ENCODE results near the gene PDCD6IP.
"Not testable (repeated sequence)": the region's sequence is repeated elsewhere in the genome, so short reads cannot be mapped to it uniquely, and the experiment has no call there.

The PDCD6IP gene

DNA sequence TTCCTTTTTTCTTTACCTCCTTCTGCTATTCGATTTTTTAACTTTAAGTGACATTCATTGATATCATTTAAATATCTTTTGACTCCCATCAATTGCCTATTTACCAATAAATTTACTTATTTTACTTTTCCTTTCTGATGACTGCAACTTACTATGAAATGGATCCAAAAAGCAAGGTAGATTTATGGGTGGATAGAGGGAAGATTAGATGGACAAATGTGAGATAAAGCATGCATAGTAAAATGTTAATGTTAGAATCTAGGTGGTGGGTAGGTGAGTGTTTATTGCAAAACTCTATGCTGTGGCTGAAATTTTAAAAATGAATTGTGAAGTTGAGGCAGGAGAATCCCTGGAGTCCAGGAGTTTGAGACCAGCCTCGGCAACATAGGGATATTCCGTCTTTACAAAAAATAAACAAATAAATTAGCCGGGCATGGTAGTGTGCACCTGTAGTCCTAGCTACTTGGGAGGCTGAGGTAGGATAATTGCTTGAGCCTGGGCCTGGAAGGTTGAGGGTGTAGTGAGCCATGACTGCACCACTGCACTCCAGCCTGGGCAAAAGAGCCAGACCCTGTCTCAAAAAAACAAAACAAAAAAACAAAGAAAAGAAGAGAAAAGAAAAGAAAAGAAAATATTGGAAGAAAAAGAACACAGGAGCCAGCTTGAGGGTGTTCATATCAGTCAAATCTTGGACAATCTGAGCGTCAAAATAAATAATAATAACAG lies 6.1 kb upstream of the PDCD6IP start:
- DNase-seq (ENCODE audit: low read depth), result no peak

DNA sequence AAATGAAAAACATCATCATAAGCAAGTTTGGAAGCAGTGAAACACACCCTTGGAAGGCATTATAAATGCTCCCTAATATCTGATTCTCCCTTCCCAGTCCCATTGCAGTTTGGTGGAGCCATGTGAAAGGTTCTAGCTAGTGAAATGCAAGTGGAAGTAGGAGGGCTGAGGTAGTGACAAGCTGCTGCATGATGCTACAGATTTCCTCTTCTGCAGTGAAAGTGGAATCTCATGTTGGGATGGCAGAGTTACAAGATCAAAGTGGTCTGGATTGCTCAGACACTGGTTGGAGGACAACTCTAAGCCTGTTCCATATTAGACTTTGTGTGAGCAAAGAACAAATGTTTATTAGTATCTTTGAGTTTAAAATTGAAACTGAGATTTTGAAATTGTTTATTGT lies 3.3 kb upstream of the PDCD6IP start:
- no peak for DNase-seq (ENCODE audit: low read depth)

DNA sequence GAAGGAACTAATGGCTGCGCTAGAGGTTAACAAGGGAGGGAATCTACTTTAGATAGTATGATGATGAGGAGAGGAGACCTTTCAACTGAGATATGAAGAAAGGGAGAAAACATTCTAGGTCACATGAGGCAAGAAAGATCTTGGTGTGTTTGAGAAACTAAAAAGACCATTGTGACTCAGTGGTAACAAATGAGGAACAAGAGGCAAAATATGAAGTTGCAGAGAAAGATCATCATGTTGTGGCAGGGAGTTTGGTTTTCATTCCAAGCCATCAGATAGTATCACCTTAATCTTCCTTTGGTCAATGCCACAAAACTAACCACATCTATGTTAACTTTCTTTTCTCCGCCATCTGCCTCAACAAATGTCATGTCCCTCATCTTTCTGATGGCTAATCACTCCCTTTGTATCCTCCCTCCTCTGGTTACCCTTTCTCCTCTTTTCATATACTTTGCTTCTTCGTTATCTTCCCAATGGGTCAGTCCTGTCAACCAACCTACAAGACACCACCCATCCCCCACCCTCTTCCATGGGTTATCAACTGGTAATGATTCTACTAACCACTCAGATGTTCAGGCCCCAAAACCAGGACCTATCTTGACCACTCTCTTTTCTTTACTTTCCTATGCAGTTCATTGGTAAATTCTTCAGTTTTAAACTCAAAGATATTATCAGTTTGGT lies 2.4 kb upstream of the PDCD6IP start:
- DNase-seq (ENCODE audit: low read depth), result no peak

DNA sequence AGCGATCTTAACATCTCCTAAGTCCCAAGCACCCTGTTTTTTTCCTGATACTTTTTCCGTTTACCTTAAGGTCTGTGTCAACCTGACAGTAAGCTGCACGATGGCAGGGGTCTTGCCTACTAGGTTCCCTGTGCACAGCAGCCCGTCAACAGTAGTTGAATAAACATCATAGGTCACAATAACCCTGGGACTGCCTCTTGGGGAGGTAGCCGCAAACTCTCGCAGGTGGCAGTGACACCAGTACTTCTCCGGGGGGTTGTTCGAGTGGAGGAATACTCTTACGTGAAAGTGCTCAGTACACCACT lies 365 bp upstream of the PDCD6IP start:
- no peak for DNase-seq (ENCODE audit: low read depth)

DNA sequence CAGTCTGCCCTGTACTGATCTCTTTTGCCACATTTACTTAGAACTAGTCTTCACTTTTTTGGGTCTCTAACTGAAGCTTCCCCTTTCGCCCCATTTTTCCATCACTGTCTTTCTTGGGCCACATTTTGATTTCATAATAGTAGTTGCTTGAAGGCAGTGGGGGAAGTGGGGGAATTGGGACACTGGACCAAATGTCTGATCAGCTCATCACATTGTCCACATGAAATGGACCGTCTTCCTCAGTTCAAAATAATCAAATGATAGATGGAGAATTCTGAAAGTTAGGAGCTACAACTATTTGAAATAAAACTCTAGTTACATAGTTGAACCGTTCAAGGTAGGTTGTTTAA lies 747 bp downstream of the PDCD6IP start:
- no peak for DNase-seq (ENCODE audit: low read depth)

DNA sequence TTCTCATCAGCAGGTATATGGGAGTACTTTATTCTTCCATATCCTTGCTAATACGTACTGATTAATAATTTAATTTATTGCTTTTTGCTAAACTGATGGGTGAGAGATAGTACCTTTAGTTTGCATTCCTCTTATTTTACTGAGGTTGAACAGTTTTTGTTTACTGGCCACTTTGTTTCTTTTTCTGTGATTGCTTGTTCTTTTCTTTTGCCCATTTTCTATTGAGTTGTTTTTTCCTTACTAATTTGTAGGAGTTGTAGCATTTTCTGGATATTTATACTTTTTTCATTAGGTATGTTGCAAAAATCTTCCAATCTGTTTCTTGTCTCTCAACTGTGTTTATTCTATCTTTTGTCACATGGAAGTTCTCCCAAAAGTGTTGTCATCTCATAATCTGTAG lies 4.8 kb downstream of the PDCD6IP start:
- DNase-seq (ENCODE audit: low read depth), result no peak

DNA sequence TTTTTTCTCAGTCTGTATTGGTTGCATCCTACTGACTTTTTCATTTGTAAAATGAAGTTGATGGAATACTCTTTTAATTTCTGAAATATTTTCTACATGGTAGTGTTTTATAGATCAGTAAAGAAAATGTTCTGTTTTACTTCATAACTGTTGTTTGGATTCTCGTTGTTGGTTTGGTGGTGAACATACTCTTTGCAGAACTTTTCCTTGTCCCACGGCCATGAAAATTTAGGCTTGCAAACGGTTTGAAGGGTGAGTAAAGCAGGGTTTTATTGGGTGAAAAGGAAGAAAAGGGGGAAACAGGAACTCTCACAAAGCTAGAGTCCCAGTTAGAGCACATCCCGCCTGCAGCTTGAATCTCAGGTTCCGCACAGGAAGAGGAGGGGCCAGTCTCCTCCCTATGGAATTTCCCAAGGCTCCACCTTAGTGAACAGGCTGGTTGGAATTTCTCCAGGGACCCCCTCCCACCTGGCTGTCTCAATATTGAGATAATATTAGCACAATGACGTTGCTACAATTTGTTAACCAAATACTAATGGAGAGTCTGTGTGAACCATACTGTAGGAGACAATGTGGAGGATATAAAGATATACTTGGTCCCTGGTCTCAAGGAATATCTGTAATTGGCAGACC lies 5.6 kb downstream of the PDCD6IP start:
- DNase-seq (ENCODE audit: low read depth), result no peak

DNA sequence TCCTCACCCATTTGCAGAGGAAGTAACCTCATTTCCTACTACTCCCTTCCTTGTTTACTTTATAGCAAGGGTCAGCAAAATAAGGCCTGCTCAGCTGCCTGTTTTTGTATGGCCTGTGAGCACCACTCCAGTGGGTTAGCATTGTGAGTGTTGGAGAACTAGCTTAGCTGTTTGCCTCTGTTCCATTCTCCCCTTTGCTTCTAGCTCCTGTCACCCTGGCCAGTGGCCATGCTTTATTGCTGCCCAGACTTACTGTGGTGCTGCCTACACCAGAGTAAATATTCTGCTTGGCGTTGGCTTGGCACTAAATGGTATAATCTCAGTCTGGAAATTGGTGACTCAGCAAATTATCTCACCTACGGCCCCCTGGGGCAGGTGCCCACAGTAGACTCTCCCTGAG lies 8.8 kb downstream of the PDCD6IP start:
- DNase-seq (ENCODE audit: low read depth), result no peak

DNA sequence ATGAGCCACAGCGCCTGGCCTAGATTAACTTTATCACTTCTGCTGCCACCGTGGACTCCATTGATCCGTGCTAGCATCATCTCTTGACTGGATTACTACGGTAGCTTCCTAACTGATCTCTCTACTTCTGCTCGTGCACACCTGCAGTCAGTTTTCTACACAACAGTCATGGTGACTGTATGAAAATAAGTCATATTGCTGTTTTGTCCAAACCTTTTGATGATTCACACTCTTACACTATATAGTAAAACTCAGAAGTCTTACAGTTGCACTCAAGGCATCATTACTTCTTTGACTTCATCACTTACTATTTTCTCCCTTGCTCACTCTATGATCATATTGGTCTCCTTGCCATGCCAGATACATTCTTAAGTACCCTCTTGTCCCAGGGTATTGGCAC lies 10.1 kb downstream of the PDCD6IP start:
- DNase-seq (ENCODE audit: low read depth), result no peak

DNA sequence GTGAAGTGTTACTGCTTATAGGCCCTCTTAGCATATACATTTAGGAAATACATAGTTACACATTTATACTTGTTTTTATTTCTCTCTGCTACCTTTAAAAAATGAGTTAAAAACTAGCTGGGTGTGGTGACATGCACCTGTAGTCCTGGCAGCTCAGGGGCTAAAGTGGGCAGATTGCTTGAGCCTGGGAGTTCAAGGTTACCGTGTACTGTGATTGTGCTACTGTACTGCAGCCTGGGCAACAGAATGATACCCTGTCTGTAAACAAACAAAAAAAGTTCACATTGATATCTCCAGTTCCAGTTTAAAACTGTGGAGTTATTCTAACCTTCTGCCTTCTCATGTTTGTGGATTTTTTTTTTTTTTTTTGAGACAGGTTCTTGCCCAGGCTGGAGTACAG lies 12.1 kb downstream of the PDCD6IP start:
- no peak for DNase-seq (ENCODE audit: low read depth)

DNA sequence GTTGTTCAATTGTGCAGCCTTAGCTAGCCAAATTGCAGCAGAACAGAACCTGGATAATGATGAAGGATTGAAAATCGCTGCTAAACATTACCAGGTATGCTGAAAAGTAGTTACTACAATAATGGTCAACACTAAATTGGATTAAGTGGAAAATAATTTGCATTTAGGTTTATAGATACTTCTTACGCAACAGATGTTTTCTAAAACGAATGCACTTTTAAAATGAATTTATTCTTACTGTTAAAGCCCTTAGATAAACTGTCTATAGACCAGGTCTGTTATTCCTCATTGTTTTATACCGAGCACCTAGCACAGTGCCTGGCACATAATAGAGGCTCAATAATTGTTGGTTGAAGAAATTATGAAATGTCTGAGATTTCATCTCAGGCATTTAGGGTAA lies 23.6 kb downstream of the PDCD6IP start:
- no peak for DNase-seq (ENCODE audit: low read depth)

DNA sequence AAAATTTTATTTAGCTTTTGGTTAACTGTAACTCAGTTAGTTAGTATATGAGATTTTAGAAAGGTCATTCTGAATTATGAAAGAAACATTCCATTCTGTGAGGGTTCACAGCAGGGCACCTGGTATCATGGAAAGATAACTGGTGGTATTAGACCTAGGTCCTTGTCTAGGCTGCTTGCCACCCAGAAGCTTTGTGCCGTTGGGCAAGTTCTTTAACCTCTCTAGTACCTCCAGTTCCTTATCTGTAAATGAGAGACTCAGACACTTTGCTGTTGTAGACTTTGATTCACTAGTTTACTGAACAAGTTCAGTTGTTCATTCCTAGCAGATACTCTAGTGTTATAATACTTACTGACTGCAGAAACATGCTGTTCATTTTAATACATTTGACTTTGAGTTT lies 25.4 kb downstream of the PDCD6IP start:
- DNase-seq (ENCODE audit: low read depth), result no peak

DNA sequence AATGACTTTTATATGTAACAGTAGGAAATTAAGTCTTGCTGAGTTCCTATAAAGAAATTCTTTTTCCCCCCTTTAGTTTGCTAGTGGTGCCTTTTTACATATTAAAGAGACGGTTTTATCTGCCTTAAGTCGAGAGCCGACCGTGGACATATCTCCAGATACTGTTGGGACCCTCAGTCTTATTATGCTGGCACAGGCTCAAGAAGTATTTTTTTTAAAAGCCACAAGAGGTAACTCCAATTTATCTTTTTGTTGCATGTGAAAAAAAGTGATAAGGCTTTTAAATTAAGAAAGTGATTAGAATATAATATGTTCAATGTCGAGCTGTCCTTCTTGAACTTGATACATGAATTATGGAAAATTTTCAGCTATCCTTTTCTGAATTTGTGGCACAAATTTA lies 26.7 kb downstream of the PDCD6IP start:
- no peak for DNase-seq (ENCODE audit: low read depth)

DNA sequence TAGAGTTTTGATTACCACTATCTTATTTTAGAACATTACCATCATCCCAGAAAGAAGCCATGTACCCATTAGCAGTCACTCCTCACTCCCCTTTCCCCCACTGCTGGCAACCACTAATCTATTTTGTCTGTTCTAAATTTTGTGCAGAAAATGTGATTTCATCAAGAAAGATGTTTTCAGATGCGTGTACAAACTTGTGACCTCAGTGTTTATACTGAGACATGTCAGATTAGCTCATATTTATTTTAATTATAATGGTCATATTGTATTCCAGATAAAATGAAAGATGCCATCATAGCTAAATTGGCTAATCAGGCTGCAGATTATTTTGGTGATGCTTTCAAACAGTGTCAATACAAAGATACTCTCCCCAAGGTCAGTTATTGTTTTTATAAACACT lies 27.8 kb downstream of the PDCD6IP start:
- DNase-seq (ENCODE audit: low read depth), result peak; percentile 12

DNA sequence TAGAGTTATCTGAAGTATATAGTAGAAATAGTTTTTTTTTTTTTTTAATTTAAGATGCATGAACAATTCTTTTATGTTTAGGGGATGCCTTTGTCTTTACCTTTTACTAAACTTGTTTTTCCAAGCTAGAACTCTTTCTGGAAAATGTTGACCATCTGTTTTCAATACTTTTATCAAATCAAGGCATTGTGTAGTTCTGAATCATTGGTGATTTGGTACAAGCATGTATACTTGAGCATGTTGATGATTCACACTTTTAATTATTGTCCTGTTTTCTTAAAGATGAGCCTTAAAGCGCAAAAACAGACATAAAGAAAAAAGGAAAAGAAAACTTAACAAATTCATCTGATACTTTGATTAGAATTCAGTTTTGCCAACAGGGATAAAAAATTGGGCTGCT lies 28.3 kb downstream of the PDCD6IP start:
- DNase-seq (ENCODE audit: low read depth), result peak; percentile 19

DNA sequence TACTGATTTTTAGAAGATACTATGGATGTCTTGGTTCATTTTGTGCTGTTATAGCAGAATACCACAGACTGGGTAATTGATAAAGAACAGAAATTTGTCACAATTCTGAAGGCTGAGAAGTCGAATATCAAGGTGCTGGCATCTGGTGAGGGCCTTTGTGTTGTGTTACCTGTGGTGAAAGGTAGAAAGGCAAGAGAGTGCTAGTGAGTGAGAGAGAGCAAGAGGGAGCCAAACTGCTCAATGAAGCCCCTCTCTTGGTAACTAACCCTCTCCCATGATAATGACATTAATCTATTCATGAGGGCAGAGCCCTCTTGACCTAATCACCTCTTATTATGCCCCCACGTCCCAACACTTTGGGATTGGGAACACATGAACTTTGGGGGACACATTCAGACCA lies 31.3 kb downstream of the PDCD6IP start:
- DNase-seq (ENCODE audit: low read depth), result no peak

DNA sequence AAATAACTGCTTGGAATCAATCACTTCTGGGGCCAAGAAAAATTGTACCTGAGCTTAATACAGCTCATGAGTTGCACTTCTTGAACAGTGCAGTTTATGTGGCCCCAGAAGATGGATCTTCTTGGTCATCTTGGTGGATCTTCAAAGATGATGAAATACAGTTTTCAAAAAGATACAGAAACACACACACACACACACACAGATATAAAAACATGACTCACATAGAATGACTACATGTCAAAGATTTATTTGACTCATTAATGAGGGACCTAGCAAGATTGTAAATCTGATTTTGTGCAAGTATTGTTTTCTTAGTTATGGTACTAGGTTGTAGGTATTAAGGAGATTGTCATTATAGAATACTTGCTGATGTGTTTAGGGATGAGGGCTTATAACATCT lies 32.6 kb downstream of the PDCD6IP start:
- DNase-seq (ENCODE audit: low read depth), result peak; percentile 58

DNA sequence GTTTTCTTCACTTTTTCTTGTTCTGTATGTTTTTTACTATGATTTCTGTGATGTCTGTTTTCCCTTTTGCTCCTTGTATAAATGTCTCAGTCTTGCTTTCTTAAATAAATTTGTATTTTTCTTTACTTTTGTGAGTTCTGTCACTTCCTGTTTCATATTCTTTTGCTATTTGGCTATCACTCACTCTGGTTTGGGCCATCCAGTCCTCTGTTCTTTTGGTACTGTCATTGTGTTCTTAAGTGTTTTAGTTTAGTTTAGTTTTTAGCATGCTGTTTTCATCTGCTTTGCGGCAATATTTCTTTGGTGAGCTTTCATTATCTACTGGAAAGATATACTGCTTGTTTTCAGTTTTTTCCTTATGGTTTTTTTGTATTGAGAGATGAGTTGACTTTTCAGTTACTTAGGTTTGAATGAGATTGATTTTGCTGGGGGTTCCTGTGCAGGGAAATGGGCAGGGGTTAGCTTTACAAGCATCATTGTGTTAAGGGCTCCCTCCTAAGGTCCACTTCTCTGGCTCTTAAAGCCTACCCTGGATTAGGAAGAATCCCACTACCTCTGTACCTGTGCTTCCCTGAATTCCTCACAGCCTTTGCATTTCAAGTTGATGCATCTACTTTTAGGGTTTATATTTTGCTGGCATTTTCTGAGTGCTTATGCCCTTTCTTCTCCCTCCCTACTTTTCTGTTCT lies 35.1 kb downstream of the PDCD6IP start:
- DNase-seq (ENCODE audit: low read depth), result no peak

DNA sequence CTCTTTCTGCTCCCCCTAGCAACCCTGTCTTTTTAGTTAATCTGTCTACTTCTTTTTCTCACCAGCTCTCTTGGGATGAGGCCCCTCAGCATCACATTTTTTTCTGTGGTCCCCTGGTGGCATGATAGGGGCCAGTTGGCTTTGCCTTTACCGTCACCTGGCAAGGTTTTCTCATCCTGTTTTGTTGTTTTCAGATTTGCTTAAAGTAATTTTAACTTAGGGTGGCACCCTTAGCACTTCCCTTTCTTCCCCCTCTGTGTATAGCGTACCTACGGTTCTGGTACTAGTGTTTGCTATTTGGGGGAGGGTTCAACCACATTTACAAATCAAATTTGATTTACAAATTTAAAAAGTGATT lies 35.6 kb downstream of the PDCD6IP start:
- no peak for DNase-seq (ENCODE audit: low read depth)

DNA sequence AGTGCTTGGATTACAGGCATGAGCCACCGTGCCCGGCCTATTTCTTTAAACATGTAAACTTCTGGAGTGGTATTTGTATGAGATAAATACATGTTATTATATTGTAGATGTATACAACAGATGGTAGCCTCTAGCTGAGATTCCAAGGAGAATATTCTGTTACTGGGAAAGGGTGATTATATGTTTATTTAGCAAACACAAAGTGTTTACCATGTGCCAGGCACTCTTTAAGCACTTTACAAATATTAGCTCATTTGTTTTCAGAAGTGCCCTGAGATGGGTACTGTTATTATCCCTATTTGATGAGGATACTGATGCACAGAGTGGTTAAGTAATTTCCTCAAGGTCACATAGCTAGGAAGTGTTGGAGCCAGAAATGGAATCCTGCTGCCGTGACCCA lies 38.8 kb downstream of the PDCD6IP start:
- DNase-seq (ENCODE audit: low read depth), result not testable (repeated sequence)

DNA sequence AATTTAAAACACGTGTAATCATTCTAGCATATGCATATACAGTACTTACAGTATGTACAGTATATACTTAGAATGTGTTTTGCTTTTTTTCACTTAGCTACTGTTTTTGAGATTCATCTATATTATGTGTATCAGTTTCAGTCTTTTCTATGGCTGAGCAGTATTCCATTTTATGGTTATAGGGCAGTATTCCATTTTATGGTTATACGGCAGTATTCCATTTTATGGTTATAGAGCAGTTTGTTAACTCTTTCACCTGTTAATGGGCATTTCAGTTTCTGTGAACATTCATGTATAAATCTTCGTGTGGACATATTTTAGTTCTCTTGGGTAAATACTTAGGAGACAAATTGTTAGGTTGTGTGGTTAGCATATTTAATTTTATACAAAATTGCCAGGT lies 40.9 kb downstream of the PDCD6IP start:
- DNase-seq (ENCODE audit: low read depth), result no peak

DNA sequence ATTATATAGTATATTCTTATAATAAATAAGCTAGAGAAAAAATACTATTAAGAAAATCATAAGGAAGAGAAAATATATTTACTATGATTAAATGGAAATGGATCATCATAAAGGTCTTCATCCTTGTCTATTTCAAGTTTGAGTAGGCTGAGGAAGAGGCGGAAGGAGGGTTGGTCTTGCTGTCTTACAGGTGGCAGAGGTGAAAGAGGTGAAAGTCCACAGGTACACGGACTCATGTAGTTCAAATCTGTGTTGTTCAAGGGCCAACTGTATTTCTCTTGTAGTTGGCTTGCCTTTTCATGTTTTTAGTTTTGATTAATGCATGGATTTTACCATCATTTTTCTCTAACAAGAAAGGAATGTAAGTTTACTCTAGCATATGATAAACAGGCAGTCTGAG lies 41.7 kb downstream of the PDCD6IP start:
- no peak for DNase-seq (ENCODE audit: low read depth)

DNA sequence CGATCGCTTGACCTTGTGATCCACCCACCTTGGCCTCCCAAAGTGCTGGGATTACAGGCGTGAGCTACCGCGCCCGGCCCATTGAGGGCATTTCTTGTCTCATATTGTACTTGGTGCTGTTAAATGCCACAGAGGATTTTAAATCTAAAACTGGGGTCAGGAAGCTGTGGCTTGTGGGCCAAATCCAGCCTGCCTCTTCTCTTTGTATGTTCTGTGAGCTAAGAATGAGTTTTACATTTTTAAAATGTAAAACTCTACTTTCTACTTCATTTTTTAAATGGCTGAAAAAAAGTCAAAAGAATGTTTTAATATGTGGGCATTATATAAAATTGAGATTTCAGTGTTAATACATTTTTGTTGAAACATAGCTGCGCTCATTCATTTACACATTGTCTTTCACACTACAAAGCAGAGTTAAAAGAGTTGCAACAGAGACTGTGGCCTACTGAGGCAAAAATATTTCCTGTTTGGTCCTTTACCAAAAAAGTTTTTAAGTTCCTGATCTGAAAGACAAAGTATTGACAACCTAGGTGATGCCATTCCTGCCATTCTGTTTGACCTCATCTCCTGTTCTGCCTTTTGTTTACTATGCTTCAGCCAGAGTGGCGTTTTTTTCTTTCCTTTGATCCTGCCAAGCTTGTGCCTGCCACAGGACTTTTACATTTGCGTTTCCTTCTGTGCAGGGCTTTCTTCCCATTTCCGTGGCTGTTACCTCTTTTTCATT lies 50.4 kb downstream of the PDCD6IP start:
- no peak for DNase-seq (ENCODE audit: low read depth)

Data from amniotic epithelial cell (primary cell).